ENCODE measurements around the gene MEP1A. TPM values are rescaled to one million over a fixed set of nuclear protein-coding genes. Genes with fewer than 3 reads are reported as not detected.
"Not testable (repeated sequence)": the region's sequence is repeated elsewhere in the genome, so short reads cannot be mapped to it uniquely, and the experiment has no call there.

Gene MEP1A
- total and polyA plus RNA-seq, 2 donors (not counting 1 experiment from before 2014, with no cell fraction given), result not detected

GRCh38 chr6:46849361-46849690 is 56.1 kb downstream of the MEP1A start:
- H3K9me3 ChIP-seq (ENCODE audit: control extremely low read depth in 1 of 3, control insufficient read depth in 2 of 3, insufficient read depth in 1 of 3, low read length in 2 of 3), result no peaks in the 10 kb centered on the region
- peaks cover 7% of the 10 kb centered on the region for H3K4me1 Mint-ChIP-seq
- intact Hi-C loops (cut with micrococcal nuclease), result loop anchor here (10.0 kb wide), 1 partner anchor 195 kb away; the partner anchor contains the start of gene ADGRF1
- ChIA-PET CTCF (interaction anchor here (0.7 to 2.3 kb wide), 4 partner anchors 459 to 759 kb away, joined by 3 to 5 read pairs (median 4); partner anchors contain the start of gene TNFRSF21), POLR2A (no interaction called here)
- ATAC-seq (ENCODE audit: low read depth) (no peak), DNase-seq (no peak)
- no peak overlapping the region for H3K27ac ChIP-seq (ENCODE audit: low read length in 2 of 2)
- H3K27me3 Mint-ChIP-seq, result peaks cover 31% of the 10 kb centered on the region
- H3K36me3 ChIP-seq (replicated peaks in 1 of 2; ENCODE audit: control extremely low read depth in 1 of 2, control insufficient read depth in 1 of 2, extremely low read depth in 1 of 2, insufficient read depth in 2 of 2, low read length in 1 of 2), result no peaks in the 10 kb centered on the region
- H3K4me3 Mint-ChIP-seq, result no peak overlapping the region
- no peaks in the 10 kb centered on the region for H4K20me1 ChIP-seq (ENCODE audit: control insufficient read depth, insufficient read depth, low read length, poor library complexity, severe bottlenecking)
- no peak overlapping the region for H3K27ac Mint-ChIP-seq
- no peaks in the 10 kb centered on the region for H3K79me2 ChIP-seq (ENCODE audit: control insufficient read depth, insufficient read depth, low read length)
- no peak overlapping the region for H2AFZ ChIP-seq (ENCODE audit: insufficient read depth, low read depth, low read length, poor library complexity, severe bottlenecking)
- H3K4me2 ChIP-seq (replicated peaks; ENCODE audit: low read depth, low read length, poor library complexity, severe bottlenecking), result no peak overlapping the region
- WGBS (ENCODE audit: insufficient coverage), result 89% methylated on average over 3 of the region's 5 CpGs
- H3K9me3 Mint-ChIP-seq (ENCODE audit: insufficient read depth), result no peaks in the 10 kb centered on the region
- TF ChIP-seq EZH2 (IDR thresholded peaks at IDR 0.05; ENCODE audit: borderline replicate concordance, insufficient read depth, low read depth, low read length, poor library complexity, severe bottlenecking) (no peak), CTCF (IDR thresholded peaks at IDR 0.05) (no peak)
- H3K4me3 ChIP-seq (ENCODE audit: control extremely low read depth in 1 of 5, extremely low read depth in 1 of 5, insufficient read depth in 1 of 5, low read depth in 2 of 5, low read length in 4 of 5), result no peak overlapping the region
- H3K27me3 ChIP-seq (replicated peaks in 1 of 4; ENCODE audit: control extremely low read depth in 1 of 4, control insufficient read depth in 3 of 4, insufficient read depth in 4 of 4, low read length in 3 of 4), result peaks cover 0 to 7% (median 0%) of the 10 kb centered on the region in 4 experiments
- no peaks in the 10 kb centered on the region for H3K4me1 ChIP-seq (ENCODE audit: control insufficient read depth in 2 of 2, insufficient read depth in 2 of 2, low read length in 2 of 2)
- H3K9ac ChIP-seq (ENCODE audit: low read length), result no peak overlapping the region

GRCh38 chr6:46850792-46851191 is 57.6 kb downstream of the MEP1A start:
- H3K4me3 Mint-ChIP-seq, result no peak overlapping the region
- peaks cover 7% of the 10 kb centered on the region for H3K4me1 Mint-ChIP-seq
- no peak for TF ChIP-seq EZH2 (IDR thresholded peaks at IDR 0.05; ENCODE audit: borderline replicate concordance, insufficient read depth, low read depth, low read length, poor library complexity, severe bottlenecking)
- no peak for TF ChIP-seq CTCF (IDR thresholded peaks at IDR 0.05)
- H3K79me2 ChIP-seq (ENCODE audit: control insufficient read depth, insufficient read depth, low read length), result no peaks in the 10 kb centered on the region
- intact Hi-C loops (cut with micrococcal nuclease), result no loop called here
- ATAC-seq (ENCODE audit: low read depth) (no peak), DNase-seq (no peak)
- peaks cover 0 to 7% (median 0%) of the 10 kb centered on the region in 4 experiments for H3K27me3 ChIP-seq (replicated peaks in 1 of 4; ENCODE audit: control extremely low read depth in 1 of 4, control insufficient read depth in 3 of 4, insufficient read depth in 4 of 4, low read length in 3 of 4)
- H3K36me3 ChIP-seq (replicated peaks in 1 of 2; ENCODE audit: control extremely low read depth in 1 of 2, control insufficient read depth in 1 of 2, extremely low read depth in 1 of 2, insufficient read depth in 2 of 2, low read length in 1 of 2), result no peaks in the 10 kb centered on the region
- H4K20me1 ChIP-seq (ENCODE audit: control insufficient read depth, insufficient read depth, low read length, poor library complexity, severe bottlenecking), result no peaks in the 10 kb centered on the region
- no peak overlapping the region for H3K9ac ChIP-seq (ENCODE audit: low read length)
- no peak overlapping the region for H3K4me3 ChIP-seq (ENCODE audit: control extremely low read depth in 1 of 5, extremely low read depth in 1 of 5, insufficient read depth in 1 of 5, low read depth in 2 of 5, low read length in 4 of 5)
- 100% methylated on average over 1 of the region's 2 CpGs for whole genome bisulfite sequencing (ENCODE audit: insufficient coverage)
- no peak overlapping the region for H3K27ac Mint-ChIP-seq
- POLR2A ChIA-PET, result no interaction called here
- H3K9me3 ChIP-seq (ENCODE audit: control extremely low read depth in 1 of 3, control insufficient read depth in 2 of 3, insufficient read depth in 1 of 3, low read length in 2 of 3), result no peaks in the 10 kb centered on the region
- no peak overlapping the region for H3K4me2 ChIP-seq (replicated peaks; ENCODE audit: low read depth, low read length, poor library complexity, severe bottlenecking)
- no peak overlapping the region for H3K27ac ChIP-seq (ENCODE audit: low read length in 2 of 2)
- H3K4me1 ChIP-seq (ENCODE audit: control insufficient read depth in 2 of 2, insufficient read depth in 2 of 2, low read length in 2 of 2), result no peaks in the 10 kb centered on the region
- H3K27me3 Mint-ChIP-seq, result peaks cover 31% of the 10 kb centered on the region
- CTCF ChIA-PET, result no interaction called here
- H3K9me3 Mint-ChIP-seq (ENCODE audit: insufficient read depth), result no peaks in the 10 kb centered on the region
- no peak overlapping the region for H2AFZ ChIP-seq (ENCODE audit: insufficient read depth, low read depth, low read length, poor library complexity, severe bottlenecking)

- H3K27me3 ChIP-seq (replicated peaks in 1 of 4; ENCODE audit: control extremely low read depth in 1 of 4, control insufficient read depth in 3 of 4, insufficient read depth in 4 of 4, low read length in 3 of 4); H3K4me1 Mint-ChIP-seq; H3K36me3 ChIP-seq (replicated peaks in 1 of 2; ENCODE audit: control extremely low read depth in 1 of 2, control insufficient read depth in 1 of 2, extremely low read depth in 1 of 2, insufficient read depth in 2 of 2, low read length in 1 of 2); H3K27ac Mint-ChIP-seq; intact Hi-C loops (cut with micrococcal nuclease); H3K4me2 ChIP-seq (replicated peaks; ENCODE audit: low read depth, low read length, poor library complexity, severe bottlenecking); H3K4me1 ChIP-seq (ENCODE audit: control insufficient read depth in 2 of 2, insufficient read depth in 2 of 2, low read length in 2 of 2); ATAC-seq (ENCODE audit: low read depth); H3K79me2 ChIP-seq (ENCODE audit: control insufficient read depth, insufficient read depth, low read length); H3K4me3 Mint-ChIP-seq; H3K9me3 Mint-ChIP-seq (ENCODE audit: insufficient read depth); DNase-seq; H3K4me3 ChIP-seq (ENCODE audit: control extremely low read depth in 1 of 5, extremely low read depth in 1 of 5, insufficient read depth in 1 of 5, low read depth in 2 of 5, low read length in 4 of 5); CTCF ChIA-PET; POLR2A ChIA-PET; H4K20me1 ChIP-seq (ENCODE audit: control insufficient read depth, insufficient read depth, low read length, poor library complexity, severe bottlenecking); H3K27ac ChIP-seq (ENCODE audit: low read length in 2 of 2); H2AFZ ChIP-seq (ENCODE audit: insufficient read depth, low read depth, low read length, poor library complexity, severe bottlenecking); H3K9me3 ChIP-seq (ENCODE audit: control extremely low read depth in 1 of 3, control insufficient read depth in 2 of 3, insufficient read depth in 1 of 3, low read length in 2 of 3); H3K9ac ChIP-seq (ENCODE audit: low read length): not testable (repeated sequence)
- H3K27me3 Mint-ChIP-seq, result peaks cover 29% of the 10 kb centered on the region
- 58% methylated on average over 1 of the region's 4 CpGs for WGBS (ENCODE audit: insufficient coverage)
These were observed 58.4 kb downstream of the MEP1A start for GRCh38 chr6:46851576-46851975.
